OCI-LY1 (cell line): ENCODE results near the gene OR9K2.
"Not testable (repeated sequence)": the region's sequence is repeated elsewhere in the genome, so short reads cannot be mapped to it uniquely, and the experiment has no call there.

Source experiments
- EZH2 ChIP-seq: fragments of 200-600 bp; sonication (generic), shearing (Covaris generic); IDR thresholded peaks from 2 replicates; pipeline ENCODE4 v1.8.0; 2017; ENCODE audit warnings: borderline replicate concordance, mixed run types, mild to moderate bottlenecking, antibody characterized with exemption, low read length, moderate library complexity, mixed read lengths
- TF ChIP-seq, protein P1 (sequence below): fragments of 200-600 bp; sonication (generic), shearing (Covaris generic); IDR thresholded peaks from 2 replicates; pipeline ENCODE4 v1.5.1; 2017; ENCODE audit warnings: mild to moderate bottlenecking, antibody characterized with exemption, low read length, moderate library complexity, mixed read lengths

DNA sequence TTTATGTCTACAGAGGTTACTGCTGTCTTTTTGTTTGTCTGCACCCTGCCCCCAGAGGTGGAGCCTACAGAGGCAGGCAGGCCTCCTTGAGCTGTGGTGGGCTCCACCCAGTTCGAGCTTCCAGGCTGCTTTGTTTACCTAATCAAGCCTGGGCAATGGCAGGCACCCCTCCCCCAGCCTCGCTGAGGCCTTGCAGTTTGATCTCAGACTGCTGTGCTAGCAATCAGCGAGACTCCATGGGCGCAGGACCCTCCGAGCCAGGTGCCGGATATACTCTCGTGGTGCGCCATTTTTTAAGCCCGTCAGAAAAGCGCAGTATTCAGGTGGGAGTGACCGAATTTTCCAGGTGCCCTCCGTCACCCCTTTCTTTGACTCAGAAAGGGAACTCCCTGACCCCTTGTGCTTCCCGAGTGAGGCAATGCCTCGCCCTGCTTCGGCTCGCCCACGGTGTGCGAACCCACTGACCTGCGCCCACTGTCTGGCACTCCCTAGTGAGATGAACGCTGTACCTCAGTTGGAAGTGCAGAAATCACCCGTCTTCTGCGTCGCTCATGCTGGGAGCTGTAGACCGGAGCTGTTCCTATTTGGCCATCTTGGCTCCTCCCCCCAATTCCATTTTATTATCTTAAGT lies 40.9 kb downstream of the OR9K2 start:
- TF ChIP-seq, protein P1, sequence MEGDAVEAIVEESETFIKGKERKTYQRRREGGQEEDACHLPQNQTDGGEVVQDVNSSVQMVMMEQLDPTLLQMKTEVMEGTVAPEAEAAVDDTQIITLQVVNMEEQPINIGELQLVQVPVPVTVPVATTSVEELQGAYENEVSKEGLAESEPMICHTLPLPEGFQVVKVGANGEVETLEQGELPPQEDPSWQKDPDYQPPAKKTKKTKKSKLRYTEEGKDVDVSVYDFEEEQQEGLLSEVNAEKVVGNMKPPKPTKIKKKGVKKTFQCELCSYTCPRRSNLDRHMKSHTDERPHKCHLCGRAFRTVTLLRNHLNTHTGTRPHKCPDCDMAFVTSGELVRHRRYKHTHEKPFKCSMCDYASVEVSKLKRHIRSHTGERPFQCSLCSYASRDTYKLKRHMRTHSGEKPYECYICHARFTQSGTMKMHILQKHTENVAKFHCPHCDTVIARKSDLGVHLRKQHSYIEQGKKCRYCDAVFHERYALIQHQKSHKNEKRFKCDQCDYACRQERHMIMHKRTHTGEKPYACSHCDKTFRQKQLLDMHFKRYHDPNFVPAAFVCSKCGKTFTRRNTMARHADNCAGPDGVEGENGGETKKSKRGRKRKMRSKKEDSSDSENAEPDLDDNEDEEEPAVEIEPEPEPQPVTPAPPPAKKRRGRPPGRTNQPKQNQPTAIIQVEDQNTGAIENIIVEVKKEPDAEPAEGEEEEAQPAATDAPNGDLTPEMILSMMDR: not testable (repeated sequence)
- not testable (repeated sequence) for TF ChIP-seq EZH2
